Spinal cord (tissue), 10 donors: Measurements from ENCODE around the gene SSU72. TPM values are rescaled to one million over a fixed set of nuclear protein-coding genes. Genes with fewer than 3 reads are reported as not detected.

Source experiments
- DNase-seq, 6 donors: peaks; one replicate each; pipeline versions ENCODE4 v3.0.0 to v3.0.0-alpha.2; 2013 to 2015; ENCODE audit warnings: low spot score in 6 of 6, low read depth in 4 of 6
- H3K27ac ChIP-seq: one replicate; pipeline ENCODE4 v1.5.1; 2013; ENCODE audit warnings: low read depth, low read length, control low read depth
- H3K27me3 ChIP-seq: one replicate; pipeline ENCODE4 v1.6.1; 2013; ENCODE audit warnings: low read length; ENCODE audit not compliant: control insufficient read depth, insufficient read depth
- H3K36me3 ChIP-seq: one replicate; pipeline ENCODE4 v1.6.1; 2013; ENCODE audit warnings: low read length; ENCODE audit not compliant: control insufficient read depth, insufficient read depth
- H3K4me1 ChIP-seq: one replicate; pipeline ENCODE4 v1.6.1; 2013; ENCODE audit warnings: low read length; ENCODE audit not compliant: control insufficient read depth, insufficient read depth
- H3K4me3 ChIP-seq: one replicate; pipeline ENCODE4 v1.5.1; 2013; ENCODE audit warnings: low read depth, low read length, control low read depth
- H3K9me3 ChIP-seq: one replicate; pipeline ENCODE4 v1.6.1; 2013; ENCODE audit warnings: low read length; ENCODE audit not compliant: control insufficient read depth, insufficient read depth
- WGBS: methylation state at CpG from one replicate; pipeline ENCODE4 v1.1.5; 2013; ENCODE audit warnings: missing lambda C conversion rate; ENCODE audit not compliant: insufficient coverage; 5-methylcytosine and 5-hydroxymethylcytosine counted together
- polyA plus RNA-seq, 2 donors: library from polyadenylated mRNA; unstranded; fragments of 120-200 nt; gene quantifications; one replicate each; pipeline ENCODE4 v1.2.1, GENCODE V29; 2013; ENCODE audit not compliant: insufficient read length in 2 of 2
- total RNA-seq, 2 donors: library from RNA; depleted of rRNA in 1 of 2; stranded (reverse); fragments of 120-200 nt in 1 of 2; fragments of >200 nt in 1 of 2; gene quantifications; one replicate each; pipeline versions ENCODE4 v1.2.3 to v1.2.4, GENCODE V29; 2013 to 2014
- donor health status: healthy.

The SSU72 gene
- total and polyA plus RNA-seq, 4 donors = 42.1 to 121 (median 83.3) TPM

DNA sequence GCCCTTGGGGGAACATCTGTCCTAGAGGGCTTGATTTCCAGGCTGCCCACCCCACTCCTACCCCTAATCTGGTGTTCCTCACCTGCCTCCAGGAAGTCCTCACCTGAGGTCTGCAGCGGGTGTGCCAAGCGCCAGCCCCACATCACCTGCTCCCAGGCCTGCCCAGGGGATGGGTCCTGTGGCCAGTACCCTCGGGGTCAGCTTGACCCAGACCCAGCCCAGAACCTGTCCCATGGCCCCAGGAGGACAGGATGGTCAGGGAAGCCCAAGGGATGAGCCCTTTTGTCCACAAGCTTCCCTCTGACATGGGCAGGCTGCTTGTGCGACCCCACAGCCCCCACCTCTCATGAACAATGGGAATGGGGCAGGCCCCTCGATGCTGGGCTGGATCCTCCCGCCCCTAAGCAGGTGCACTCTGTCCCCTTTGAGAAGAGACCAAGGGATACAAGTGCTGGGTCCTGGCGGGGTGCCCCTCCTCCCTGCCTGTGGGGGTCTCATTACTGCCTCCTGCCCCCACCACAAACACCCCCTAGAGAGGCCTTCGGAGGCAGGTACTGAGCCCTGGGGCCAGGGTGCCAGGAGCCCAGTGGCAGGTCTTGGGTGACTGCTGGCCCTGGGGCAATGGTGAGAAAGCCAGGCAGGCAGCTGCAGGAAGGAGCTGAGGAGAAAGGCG, 43.9 kb upstream of the SSU72 start:
- H3K36me3 ChIP-seq = peaks cover 71% of the 10 kb centered on the region
- H3K9me3 ChIP-seq = no peaks in the 10 kb centered on the region
- no peak overlapping the region for H3K27ac ChIP-seq
- H3K4me1 ChIP-seq = peaks cover 32% of the 10 kb centered on the region
- no peak overlapping the region for H3K4me3 ChIP-seq
- WGBS = 95% methylated on average over 9 of the region's 9 CpGs
- no peak for DNase-seq
- no peaks in the 10 kb centered on the region for H3K27me3 ChIP-seq

DNA sequence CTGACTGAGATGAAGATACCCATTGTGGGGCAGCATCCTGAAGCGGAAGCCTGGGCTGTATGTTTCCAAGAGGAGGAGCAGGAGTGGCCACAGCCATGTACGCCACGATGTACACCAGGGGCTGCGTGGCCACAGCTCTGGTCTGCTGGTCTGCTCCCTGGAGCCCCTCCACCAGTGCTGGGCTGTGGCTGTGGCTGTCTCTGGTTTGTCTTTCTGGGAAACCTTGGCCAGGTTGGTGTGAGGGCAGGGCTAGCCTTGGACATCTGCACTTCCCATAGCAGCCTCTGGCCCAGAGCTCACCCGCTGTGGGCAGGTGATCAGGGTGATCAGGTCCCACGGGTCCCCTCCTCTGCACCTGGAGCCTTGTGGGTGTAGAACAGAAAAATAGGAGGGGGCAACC, 43.3 kb upstream of the SSU72 start:
- Histone ChIP-seq H3K9me3 (no peaks in the 10 kb centered on the region), H3K27me3 (no peaks in the 10 kb centered on the region), H3K4me3 (no peak overlapping the region), H3K27ac (no peak overlapping the region), H3K36me3 (peaks cover 65% of the 10 kb centered on the region), H3K4me1 (peaks cover 37% of the 10 kb centered on the region)
- DNase-seq = no peak
- WGBS = 96% methylated on average over 6 of the region's 6 CpGs

DNA sequence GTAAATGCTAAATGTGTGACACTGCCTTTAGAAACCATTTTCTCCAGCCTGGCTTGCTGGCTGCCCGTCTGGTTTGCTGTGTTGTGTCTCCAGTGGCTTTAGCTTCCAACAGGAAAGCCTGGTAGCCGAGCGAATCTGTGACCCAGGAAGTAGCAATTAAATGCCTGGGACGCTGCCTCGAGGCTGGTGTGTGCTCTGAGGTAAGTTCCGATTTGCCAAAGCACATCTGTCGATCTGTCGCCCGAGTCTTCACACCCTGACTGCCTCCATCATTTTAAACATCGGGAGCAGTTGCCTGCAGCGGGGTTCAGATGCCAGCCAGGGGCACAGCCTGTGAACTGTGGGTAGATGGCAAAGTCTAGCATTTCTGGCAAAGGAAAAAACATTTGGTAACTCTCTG, 42.9 kb upstream of the SSU72 start:
- Histone ChIP-seq H3K36me3 (peaks cover 61% of the 10 kb centered on the region), H3K27me3 (no peaks in the 10 kb centered on the region), H3K27ac (no peak overlapping the region), H3K4me1 (peaks cover 37% of the 10 kb centered on the region), H3K4me3 (no peak overlapping the region), H3K9me3 (no peaks in the 10 kb centered on the region)
- no peak for DNase-seq
- 93% methylated on average over 5 of the region's 11 CpGs for WGBS

DNA sequence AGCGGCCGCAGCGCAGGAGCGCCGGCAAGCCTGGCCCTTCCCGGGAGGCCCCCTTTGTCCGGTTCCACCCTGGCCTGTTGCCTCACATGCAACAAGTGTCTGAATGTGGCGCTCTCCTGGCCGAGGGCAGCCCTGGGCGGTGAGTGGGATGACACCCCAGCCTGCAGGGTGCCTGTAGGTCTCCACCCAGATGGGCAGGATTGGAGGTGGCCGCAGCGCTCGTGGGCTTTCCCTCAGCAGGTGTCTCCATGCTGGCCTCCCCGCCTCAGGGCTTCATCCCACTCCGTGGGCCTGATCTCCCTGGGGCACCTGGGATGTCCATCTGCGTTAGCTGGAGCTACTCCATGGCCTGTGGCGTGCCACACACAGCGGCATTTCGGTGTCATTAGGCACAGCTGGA, 42.2 kb upstream of the SSU72 start:
- Histone ChIP-seq H3K9me3 (no peaks in the 10 kb centered on the region), H3K27me3 (no peaks in the 10 kb centered on the region), H3K36me3 (peaks cover 54% of the 10 kb centered on the region), H3K4me3 (peak overlapping the region; percentile 52), H3K27ac (no peak overlapping the region), H3K4me1 (peaks cover 37% of the 10 kb centered on the region)
- no peak for DNase-seq
- 84% methylated on average over 19 of the region's 19 CpGs for WGBS

DNA sequence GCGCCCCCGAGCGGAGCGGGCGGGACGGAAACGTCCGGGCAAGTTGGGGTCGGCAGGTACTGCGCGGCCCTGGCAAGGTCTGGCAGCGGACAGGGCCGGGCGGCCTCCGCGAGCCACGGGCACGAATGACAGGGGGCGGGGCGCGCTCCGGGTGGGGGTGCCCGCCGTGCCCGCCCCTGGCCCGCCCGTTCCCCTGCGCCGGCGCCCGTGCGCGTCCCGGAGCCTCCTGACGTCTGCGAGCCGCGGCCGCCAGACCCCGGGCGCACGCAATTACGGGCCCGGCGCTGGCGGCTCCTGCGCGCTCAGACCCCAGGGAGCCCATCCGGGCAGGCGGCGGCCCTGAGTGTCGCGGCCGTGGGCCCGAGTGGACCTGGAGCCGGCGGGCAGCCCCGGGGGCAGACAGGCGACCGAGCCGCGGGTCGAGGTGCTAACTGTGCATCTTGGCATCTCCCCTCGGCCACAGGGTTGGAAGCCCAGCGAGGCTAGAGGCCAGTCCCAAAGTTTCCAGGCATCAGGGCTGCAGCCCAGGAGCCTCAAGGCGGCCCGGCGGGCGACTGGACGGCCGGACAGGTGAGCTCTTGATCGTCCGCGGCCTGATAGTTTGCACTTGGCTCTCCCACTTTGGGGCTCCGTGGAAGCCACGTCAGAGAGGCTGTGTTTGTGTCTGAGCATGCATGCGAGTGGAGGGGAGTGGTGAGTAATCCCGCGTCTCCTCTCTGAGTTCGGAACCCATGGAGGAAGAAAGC, 41.6 kb upstream of the SSU72 start:
- peaks cover 37% of the 10 kb centered on the region for H3K4me1 ChIP-seq
- peaks cover 48% of the 10 kb centered on the region for H3K36me3 ChIP-seq
- 6% methylated on average over 80 of the region's 80 CpGs for WGBS
- DNase-seq = peak in 1 of 6 donors; percentile 24
- H3K27me3 ChIP-seq = no peaks in the 10 kb centered on the region
- no peaks in the 10 kb centered on the region for H3K9me3 ChIP-seq
- H3K4me3 ChIP-seq = peak overlapping the region; percentile 52
- no peak overlapping the region for H3K27ac ChIP-seq

DNA sequence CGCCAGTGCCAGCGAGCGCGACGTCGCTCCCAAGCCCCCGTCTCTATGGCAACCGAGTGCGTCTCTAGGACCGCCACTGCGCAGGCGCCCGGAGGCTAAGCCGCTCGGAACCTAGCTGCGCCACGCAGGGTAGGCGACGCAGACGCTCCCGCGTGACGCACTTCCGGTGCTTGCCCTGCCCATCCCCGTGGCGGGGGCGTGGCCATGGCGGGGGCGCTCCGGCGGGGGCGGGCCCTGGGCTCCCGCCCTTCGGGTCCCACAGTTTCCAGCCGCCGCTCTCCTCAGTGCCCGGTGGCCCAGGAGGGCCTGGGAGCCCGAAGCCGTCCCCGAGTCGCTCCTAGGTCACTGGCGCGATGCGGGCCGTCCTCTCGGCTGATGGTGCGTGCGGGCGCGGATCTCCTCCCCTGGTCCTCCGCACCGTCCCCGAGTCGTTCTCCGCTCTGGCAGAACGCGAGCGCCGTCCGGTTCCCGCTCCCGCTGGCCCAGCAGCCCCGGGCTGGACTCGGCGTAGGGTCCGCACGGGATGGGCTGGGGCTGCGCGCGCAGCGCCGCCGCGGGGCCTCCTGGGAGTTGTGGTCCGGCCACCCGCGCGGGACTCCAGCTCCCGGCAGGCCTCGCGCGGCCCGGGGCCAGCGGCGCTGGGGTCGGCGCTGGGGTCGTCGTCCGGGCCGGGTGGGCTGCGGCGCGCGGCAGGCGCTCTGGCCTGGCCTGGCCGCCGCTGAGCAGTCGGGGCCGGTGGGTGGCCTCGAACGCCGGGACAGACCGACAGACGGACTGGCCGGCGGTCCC, 40.8 kb upstream of the SSU72 start, which contains the start of gene MIB2:
Gene MIB2 (plus strand): TSS at position 245 of the 789 bp plus-strand sequence. CDS start 7,953 bp downstream, outside the sequence.
- Histone ChIP-seq H3K4me3 (peak within 1 kb of the TSS; percentile 99), H3K4me1 (peaks cover 37% of the 10 kb centered on the region), H3K9me3 (no peaks in the 10 kb centered on the region), H3K36me3 (peaks cover 45% of the 10 kb centered on the region), H3K27ac (peak within 1 kb of the TSS; percentile 100), H3K27me3 (no peaks in the 10 kb centered on the region)
- WGBS = under 1% methylated on average over 107 of the region's 107 CpGs
- peak; percentile 82 to 99 (median 94) for DNase-seq

DNA sequence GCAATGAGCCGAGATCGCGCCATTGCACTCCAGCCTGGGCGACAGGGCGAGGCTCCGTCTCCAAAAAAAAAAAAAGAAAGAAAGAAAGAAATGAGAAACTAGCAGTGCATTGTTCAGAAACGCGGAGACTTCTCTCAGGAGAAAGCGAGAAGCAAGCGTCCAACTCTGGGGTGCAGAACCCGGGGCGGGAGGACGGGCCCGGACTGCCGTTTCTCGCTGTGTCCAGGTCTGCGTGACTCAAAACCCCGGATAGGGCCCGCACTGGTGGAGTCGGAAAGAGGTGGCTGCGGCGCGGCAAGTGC, 40.2 kb upstream of the SSU72 start:
- WGBS = 0% methylated on average over 23 of the region's 23 CpGs
- Histone ChIP-seq H3K36me3 (peaks cover 39% of the 10 kb centered on the region), H3K27me3 (no peaks in the 10 kb centered on the region), H3K4me1 (peaks cover 37% of the 10 kb centered on the region), H3K4me3 (peak overlapping the region; percentile 99), H3K9me3 (no peaks in the 10 kb centered on the region), H3K27ac (peak overlapping the region; percentile 100)
- no peak for DNase-seq

DNA sequence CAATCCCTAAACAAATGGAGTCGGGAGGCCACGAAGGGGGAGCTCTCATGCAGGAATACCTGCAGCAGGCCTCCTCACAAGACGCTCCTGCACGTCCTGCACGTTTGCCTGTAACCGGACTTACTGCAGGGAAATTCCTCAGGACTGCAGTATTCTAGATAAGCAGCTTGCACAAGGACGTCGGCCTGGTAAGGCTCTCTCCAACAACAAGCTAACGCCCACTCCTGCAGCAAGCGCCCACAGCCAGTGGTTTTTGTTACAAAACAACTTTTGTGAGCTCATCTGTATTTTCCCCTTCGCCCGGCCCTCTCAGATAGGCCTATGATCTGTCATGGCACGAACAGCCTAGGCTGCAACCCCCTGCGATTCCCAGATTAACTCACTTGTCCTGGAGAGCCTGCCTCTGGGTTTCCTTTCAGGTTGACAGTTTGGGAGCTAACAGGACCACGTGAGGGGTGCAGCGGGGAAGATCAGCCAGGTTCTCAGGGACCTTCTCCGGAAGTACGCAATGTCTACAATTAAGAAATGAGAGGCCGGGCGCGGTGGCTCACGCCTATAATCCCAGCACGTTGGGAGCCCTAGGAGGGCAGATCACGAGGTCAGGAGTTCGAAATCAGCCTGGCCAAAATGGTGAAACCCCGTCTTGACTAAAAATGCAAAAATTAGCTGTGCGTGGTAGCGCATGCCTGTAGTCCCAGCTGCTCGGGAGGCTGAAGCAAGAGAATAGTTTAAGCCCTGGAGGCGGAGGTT, 39.7 kb upstream of the SSU72 start:
- peak overlapping the region; percentile 99 for H3K4me3 ChIP-seq
- peak overlapping the region; percentile 100 for H3K27ac ChIP-seq
- no peaks in the 10 kb centered on the region for H3K9me3 ChIP-seq
- H3K27me3 ChIP-seq = no peaks in the 10 kb centered on the region
- WGBS = 22% methylated on average over 30 of the region's 30 CpGs
- H3K36me3 ChIP-seq = peaks cover 34% of the 10 kb centered on the region
- no peak for DNase-seq
- H3K4me1 ChIP-seq = peaks cover 37% of the 10 kb centered on the region

DNA sequence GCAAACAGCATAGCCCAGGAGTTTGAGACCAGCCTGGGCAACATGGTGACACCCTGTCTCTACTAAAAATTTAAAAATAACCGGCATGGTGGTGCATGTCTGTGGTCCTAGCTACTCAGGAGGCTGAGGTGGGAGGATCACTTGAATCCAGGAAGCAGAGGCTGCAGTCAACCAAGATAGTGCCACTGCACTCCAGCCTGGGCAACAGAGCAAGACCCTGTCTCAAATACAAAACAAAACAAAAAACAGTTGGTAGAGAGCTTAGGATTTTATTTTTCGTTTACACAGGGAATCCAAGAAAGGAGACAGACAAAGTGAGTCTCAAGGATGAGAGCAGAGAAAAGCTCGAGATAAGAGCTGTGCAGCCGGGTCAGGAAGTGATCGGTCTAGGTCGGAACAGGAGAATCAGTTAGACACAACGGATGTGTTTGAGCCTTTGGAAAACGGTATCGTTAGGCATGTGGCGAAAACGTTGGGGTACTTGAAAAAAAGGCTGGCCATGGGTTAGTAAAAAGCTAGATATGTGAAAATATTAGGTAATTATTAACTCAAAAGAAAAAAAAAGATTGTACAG, 38.9 kb upstream of the SSU72 start:
- WGBS = 94% methylated on average over 11 of the region's 11 CpGs
- no peak overlapping the region for H3K27ac ChIP-seq

More for the DNA sequence above, 38.9 kb upstream of the SSU72 start:
- Histone ChIP-seq H3K36me3 (peaks cover 26% of the 10 kb centered on the region), H3K27me3 (no peaks in the 10 kb centered on the region), H3K4me3 (peak overlapping the region; percentile 99), H3K9me3 (no peaks in the 10 kb centered on the region), H3K4me1 (peaks cover 37% of the 10 kb centered on the region)
- DNase-seq = no peak
